Activated CD4-positive, CD25-positive, alpha-beta regulatory T cell treated with anti-CD3 and anti-CD28 coated beads, Interleukin-2, amount 50 U/mL, for 16 hours (primary cell): ENCODE measurements around the gene RNF224.

ENCODE experiments used
- DNase-seq: peaks from one replicate; pipeline ENCODE4 v3.0.0-alpha.2; 2020; ENCODE audit warnings: low read depth, low spot score

The RNF224 gene

DNA sequence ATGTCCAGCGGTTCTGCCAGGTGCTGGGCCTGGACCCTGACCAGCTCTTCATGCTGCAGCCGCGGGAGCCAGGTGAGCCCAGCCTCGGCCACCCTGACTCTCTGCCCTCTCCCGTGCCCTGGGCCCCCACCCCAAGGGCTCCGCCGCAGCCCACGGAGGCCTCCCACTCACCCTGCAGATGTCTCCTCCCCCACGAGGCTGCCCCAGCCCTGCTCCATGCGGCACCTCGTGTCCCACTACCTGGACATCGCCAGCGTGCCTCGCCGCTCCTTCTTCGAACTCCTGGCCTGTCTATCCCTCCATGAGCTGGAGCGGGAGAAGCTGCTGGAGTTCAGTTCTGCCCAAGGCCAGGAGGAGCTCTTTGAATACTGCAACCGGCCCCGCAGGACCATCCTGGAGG, 12.7 kb upstream of the RNF224 start:
- DNase-seq, result no peak

DNA sequence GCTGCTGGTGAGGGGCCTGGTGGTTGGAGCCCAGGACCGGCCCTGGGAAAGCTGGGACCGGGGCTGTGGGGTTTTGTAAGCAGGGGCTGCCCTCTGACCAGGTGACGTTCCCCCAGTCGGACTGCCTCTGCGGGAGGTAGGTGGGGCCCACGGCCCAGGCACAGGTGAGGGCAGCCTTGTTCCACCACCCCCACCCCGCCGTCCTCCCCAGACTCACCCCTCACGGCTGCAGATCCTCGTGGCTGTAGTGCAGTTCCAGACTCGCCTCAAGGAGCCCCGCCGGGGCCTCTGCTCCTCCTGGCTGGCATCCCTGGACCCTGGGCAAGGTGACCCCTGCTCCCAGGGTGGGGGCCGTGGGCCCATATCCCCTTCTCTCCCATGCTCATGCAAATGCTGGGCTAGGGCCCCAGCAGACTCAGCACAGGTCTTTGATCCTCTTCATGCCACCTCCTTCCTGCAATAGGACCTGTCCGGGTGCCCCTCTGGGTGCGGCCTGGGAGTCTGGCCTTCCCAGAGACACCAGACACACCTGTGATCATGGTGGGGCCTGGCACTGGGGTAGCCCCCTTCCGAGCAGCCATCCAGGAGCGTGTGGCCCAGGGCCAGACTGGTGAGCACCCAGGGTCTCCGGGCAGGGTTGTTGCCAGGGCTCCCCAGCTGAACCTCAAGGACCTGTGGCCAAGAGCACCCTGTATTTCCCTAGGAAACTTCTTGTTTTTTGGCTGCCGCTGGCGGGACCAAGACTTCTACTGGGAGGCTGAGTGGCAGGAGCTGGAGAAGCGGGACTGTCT, 11.9 kb upstream of the RNF224 start:
- DNase-seq, result no peak

DNA sequence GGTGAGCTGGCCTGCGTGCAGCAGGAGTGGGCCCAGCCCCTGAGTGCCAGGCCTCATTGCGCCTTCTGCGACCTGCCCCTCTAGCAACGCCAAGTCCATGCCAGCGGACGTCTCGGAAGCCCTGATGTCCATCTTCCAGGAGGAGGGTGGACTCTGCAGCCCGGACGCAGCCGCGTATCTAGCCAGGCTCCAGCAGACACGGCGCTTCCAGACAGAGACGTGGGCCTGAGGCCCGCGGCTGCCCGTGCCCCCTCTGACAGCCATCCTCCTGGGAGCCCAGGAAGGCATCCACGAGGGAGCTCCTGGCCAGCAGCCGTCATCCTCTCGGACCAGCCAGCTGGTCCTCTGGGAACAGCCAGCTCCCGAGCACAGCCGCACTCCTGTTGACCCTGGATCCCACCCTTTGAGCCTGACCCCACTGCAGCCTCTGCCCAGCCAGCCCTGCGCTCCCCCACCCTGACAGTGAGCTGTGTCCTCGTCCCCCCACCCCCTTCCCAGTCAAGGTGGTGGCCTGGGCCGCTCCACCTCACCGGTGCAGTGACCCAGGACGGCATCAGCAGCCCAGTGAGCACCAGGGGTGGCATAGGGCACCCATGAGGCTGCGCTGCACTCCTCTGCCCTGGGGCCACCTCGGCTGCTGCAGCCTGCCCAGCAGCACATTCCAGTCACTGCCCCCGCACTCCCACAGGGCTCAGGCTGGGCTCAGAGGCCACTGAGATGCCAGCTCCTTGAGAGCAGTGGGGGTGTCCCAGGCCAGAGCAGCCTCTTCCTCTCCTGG, 10.9 kb upstream of the RNF224 start:
- no peak for DNase-seq

DNA sequence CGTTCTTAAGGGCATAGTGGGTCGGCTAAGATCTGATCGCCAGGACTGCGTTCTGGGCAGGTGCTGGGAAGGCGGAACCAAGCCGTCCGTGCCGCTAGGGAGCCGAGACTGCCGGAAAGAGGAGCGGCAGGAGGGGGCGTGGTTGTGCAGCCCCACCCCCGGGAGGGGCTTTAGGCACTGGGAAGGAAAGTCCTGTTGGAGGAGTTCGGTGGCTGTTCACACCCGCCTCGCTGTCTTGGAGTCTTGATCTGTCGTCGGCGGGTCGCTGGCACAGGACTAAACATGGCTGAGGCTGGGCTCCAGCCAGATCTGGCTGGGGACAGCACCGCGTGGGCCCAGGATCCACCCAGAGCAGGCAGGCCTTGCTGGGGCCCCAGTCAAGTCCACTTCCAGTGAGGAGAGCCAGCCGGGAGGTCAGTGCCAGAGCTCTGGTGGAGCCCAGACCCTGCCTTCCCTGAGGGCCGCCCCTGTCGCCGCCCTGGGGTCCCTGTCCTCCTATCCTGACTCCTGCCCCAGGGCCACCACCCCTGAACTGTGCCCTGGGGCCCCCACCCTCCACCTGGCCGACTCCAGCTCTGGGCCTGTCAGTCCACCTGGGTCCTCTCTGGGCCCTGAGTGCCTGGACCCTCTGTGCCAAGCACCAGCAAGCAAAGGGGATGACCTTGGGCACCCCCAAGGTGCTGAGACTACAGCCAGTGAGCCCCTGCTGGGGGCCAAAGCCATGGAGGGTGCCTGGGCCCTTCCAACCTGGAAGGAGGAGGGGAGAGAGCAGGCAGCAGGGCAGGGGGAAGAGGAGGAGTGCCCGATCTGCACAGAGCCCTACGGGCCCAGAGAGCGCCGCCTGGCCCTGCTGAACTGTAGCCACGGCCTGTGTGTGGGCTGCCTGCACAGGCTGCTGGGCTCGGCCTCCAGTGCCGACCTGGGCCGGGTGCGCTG, 9.8 kb upstream of the RNF224 start:
- no peak for DNase-seq

DNA sequence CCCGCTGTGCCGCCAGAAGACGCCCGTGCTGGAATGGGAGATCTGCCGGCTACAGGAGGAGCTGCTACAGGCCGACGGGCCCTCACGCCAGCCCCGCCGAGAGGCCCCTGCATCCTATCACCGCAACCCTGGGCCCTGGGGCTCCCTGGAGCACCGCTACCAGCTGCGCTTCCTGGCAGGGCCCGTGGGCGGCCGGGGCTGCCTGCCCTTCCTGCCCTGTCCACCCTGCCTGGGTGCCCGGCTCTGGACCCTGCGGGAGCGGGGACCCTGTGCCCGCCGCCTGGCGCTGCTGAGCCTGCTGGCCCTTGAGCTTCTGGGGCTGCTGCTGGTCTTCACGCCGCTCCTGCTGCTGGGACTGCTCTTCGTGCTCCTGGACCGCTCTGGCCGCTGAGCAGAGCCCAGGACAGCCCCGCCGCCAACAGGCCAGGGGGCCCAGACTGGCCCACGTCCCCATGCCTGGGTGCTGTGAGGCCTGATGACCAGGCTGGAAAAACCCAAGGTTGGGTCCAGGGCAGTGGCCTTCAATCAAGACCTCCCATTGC, 9.0 kb upstream of the RNF224 start:
- no peak for DNase-seq

DNA sequence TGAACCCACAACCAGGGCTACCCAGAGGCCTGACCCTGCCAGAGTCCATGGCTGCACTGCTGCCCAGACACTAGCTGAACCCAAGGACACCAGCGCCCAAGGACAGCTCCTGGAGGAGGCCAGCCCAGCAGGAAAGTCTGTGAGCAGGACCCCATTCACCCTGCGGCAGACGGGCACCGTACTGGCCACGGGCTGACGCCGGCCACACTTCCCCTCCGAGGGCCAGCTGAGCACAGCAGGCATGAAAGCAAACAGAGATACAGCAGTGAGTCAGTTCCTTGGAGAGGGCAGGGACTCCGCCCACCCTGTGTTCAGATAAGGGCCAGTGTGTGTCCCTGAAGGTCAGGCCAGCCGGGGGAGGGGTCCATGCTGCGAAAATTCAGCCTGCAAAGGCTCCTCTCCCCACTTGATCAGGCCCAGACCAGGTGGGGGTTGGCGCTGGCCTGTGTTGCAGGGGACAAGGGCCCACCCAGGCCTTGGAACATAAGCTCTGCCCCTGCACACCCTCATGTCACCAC, 8.5 kb upstream of the RNF224 start:
- DNase-seq, result no peak

DNA sequence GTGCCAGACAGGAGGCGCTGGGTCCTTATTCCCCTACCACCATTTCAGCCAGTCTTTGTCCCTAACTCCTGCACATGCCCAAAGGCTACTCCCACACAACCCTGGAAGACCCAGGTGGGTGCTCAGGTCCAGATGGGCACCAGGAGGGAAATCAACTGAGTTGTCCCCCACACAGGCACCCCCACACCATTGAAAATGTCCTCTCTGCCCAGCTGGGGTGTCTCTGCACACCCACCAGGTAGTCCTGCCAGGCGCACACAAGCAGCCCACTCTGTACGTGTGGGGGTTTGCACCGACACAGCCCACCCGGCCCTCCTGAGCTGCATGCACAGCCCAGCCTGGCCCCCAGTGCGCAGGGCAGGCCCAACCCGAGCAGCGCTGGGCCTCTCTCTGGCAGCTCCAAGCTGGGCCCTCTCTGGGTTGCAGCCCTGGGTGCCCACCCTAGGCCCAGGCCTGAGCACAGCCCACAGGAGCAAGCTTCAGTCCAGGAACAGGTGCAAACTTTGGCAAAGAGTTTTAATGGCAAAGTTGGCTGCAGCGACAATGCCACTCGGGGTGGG, 7.5 kb upstream of the RNF224 start:
- no peak for DNase-seq

DNA sequence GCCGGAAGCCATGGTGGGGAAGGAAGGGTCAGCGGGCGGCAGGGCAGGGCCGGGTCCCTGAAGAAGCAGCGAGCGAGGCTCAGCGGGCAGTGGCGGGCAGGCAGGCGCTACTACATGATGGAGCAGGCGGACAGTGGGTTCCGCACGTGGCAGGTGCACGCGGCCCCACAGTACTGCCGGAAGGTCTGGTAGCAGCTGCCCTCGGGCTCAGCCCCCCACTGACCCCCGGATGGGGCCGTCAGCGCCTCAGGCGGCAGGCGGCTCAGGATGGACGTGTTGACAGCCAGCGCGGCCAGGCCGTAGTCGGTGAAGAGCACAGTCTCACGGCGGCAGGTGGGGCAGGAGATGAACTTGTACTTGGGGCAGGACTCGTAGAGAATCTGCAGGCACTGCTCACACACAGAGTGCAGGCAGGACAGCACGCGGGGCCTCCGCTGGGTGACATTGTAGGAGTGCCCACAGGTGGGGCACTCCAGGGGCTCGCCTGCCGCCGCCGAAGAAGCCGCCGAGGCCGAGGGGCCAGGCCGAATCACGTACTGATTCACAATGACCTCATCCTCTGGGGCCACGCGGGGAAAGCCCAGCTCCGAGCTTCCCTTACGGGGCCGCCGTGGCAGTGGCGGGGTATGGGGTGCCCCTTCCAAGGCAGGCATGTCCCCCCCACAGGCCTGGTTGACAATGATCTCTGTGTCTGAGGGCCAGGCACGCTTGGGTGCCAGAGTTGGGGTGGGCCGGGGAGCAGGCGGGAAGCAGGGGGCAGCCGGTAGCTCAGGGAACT, 6.8 kb upstream of the RNF224 start:
- DNase-seq, result no peak

DNA sequence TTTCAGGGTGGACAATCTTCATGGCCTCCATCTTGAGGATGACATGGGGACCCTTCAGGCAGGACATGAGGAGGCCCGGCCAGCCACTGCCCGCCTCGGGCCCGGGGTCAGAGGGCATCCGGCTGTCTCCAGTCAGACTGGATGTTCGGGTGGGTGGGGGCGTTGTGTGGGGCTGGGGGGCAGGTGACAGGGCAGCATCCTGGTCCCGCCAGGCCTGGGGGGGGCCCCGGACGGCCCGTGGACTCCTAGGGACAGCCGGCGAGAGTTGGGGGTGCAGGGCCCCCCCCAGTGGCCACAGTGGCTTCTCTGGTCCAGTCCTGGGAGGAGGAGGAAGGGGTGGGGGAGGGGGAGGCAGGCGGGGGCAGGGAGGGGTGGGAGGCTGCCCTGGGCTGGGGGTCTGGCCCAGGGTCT, 6.2 kb upstream of the RNF224 start:
- DNase-seq, result no peak

DNA sequence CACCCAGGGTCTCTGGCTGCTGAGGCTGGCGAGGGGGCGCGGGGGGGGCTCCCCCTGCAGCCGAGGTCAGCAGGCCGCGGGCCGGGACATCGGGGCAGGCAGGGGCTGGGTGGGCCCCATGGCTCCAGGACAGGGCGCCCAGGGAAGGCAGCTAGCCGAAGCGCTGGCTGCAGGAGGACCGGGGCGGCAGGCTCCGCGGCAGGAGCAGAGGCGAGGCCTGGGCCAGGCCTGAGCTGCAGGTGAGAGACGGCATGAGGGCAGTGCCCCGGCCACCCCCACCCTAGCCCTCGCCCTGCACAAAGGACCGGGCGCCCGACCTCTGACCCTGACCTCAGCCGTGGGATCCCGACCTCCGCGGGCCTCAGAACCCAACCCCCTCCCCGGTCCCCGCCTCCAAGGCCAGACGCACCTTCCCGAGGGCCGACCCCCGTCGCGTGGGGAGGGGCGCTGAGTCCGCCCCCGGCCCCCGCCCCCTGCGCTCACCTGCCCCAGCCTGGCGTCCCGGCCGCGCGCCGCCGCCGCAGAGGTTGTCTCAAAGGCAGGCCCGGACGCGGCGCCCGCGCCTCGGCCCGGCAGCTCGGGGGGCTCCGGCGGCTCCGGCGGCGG, 5.7 kb upstream of the RNF224 start:
- no peak for DNase-seq

DNA sequence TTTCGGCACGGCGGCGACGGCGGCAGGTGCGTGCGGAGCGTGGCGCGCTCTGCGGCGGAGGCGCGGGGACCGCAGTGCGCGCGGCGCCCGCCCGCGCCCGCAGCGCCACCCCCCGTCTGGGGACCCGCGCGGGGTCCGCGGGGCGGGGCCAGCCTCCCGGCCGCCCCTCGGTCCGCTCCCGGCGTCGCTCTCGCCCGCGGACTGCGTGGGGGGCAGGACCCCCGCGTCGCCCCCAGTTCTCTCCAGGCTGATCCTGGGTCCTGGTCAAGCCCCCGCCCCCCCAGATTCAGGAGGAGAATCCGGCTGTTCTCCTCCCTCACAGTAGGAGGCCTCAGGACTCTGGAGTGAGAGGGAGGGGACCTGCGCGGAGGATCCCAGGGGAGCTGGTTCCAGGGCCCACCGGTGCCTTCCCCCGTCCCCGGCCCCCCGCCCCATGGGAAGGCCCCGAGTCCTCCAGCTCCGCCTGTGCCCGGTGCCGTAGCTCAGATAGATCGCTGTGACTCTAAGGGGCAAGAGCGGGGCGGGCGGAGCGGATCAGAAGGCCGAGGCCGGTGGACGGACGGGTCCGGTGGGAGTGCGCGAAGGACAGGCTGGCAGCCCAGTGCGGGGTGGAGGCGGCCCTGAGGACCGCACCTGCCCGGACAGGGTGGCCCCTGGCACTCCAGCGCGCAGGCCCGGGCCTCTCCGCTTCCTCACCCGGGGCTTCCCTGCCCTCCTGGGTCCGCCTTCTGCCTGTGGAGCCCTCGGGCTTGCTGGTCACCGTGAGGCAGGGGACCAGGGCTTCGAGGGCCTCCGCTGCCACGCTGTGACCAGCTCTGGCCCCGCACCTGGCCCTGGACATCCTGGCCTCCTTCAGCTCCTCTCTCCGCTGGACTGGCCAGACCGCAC, 4.9 kb upstream of the RNF224 start, which contains the start of gene RNF208:
TSS of gene RNF208 (minus strand) at position 51 of the 888 bp plus-strand sequence. CDS start 1,028 bp downstream, outside the sequence.
- no peak for DNase-seq

DNA sequence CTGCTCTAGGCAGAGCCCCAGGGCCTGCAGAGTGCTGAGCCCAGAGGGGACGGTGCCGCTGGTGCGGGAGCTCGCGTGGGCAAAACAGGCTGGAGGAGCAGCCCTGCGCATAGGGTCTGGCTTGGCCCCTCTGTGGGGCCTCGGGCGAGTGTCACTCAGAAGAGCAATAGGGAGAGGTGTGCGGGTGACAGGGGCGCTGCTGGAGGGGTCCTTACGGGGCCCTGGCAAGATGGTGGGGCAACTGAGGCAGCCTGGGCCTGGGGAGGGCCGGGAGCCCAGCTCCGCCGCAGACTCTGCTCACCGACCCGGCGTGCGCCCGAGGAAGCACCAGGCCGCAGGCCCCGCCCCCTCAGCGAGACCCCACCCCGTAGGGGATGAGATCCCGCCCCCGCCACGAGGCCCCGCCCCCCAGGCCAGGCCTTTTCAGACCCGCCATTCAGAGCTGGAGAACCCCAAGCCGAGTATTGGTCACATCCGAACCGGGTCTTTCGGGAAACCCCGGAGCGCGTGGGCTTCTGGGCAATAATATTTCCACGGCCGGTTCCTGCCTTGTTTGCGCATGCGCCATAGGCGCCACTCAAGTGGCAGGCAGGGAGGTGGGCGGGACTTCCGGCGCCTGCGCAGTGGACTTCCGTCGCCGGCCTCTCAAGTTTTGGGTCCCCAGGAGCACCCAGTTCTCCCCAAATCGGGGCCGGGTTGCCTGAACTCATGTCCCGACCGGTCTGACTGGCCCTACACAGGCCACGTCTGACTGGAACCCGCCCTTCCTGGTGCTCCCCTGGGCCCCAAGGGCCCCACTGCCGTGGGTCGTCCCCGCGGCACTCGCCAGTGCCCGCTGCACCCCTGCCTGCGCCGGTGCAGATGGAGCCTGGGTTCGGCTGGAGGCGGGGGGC, 4.0 kb upstream of the RNF224 start:
- peak; percentile 99 for DNase-seq

DNA sequence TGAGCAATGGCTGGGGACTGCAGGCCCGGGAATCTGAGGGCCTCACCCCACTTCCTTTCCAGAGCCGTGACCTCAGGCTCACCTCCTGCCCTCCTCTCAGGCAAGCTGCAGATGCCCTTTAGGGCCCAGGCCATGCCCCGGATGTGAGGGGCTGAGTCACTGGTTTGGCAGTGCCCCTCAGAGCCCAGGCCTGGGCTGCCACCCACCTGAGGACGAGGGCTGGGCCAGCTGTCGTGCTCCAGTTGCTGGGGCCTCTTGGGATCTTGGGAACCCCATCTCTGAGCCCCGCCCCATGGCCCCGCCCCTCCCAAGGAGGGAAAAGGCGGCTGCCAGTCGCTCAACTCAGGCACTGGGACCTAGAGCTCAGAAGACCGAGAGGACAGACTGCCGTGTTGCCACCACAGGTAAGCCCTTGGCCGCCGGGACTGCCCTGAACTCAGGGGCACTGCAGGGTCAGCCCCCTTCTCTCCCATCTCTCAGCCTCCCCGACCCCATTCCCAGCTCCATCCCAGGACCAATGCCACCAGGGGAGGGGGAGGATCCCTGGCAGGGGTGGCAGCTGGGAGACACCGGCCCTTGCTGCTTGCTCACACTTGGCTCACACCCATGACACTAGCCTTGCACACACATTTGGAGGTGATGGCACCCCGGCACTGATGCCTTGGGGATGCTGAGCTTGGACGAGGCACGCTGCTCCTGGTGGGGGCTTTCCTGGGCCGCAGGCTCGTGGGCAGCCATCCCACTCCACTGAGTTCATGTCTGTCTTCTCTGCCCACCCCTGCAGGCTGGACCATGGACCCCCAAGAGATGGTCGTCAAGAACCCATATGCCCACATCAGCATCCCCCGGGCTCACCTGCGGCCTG, 2.2 kb upstream of the RNF224 start, which contains the start of gene CYSRT1:
TSS of gene CYSRT1 (plus strand) at position 345 of the 865 bp plus-strand sequence. CDS start at position 793, 448 bp downstream.
- DNase-seq, result no peak

DNA sequence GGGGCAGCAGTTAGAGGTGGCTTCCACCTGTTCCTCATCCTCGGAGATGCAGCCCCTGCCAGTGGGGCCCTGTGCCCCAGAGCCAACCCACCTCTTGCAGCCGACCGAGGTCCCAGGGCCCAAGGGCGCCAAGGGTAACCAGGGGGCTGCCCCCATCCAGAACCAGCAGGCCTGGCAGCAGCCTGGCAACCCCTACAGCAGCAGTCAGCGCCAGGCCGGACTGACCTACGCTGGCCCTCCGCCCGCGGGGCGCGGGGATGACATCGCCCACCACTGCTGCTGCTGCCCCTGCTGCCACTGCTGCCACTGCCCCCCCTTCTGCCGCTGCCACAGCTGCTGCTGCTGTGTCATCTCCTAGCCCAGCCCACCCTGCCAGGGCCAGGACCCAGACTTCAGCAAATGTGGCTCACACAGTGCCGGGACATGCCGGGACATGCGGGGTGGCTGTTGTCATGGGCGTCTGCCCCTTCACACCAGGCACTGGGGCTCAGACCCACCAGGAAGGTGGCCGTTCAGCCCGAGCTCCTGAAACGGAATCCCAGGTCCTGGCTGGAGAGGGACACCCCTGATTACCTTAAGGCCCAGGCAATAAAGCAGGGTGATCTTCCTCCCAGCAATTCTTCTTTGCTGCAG, 1.5 kb upstream of the RNF224 start:
- no peak for DNase-seq

DNA sequence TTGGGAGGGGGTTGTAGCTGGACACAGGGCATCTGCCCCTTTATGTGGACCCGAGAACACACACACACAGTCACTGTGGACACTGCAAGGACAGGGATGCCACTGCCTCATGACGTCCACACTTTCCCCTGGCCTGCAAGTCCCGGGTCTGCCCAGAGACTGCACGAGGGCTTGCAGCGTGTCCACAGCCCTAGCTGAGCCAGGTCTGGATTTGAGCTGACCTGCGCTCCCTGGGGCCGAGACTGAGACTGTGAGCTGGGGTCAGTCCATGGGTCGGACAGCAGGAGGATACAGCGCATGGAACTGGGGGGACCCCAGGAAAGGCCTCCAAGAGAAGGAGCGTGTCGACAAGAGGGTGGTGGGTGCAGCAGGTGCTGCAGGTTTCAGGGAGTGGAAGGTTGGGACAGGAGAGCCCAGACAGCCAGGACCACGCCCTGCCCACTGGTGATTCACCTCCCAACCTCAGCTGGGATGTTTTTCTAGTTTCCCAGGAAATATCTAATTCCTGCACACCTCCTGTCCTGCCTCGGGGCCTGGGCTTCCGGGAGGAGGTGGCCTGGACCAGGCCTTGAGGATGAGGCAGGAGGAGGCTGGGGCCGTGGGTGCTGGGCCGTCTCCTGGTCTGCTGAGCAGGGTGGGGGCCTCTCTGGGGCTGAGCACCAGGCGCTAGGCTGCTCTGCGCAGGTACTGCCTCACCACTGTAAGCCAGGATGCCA, 806 bp upstream of the RNF224 start:
- no peak for DNase-seq
